NCI-H1417 (cell line): ENCODE measurements around the gene BCAS1.

Experiments
- DNase-seq, 3 experiments: peaks; one replicate each; lab custom pipeline; 2025; lab: John Stamatoyannopoulos, UW

Gene BCAS1

DNA sequence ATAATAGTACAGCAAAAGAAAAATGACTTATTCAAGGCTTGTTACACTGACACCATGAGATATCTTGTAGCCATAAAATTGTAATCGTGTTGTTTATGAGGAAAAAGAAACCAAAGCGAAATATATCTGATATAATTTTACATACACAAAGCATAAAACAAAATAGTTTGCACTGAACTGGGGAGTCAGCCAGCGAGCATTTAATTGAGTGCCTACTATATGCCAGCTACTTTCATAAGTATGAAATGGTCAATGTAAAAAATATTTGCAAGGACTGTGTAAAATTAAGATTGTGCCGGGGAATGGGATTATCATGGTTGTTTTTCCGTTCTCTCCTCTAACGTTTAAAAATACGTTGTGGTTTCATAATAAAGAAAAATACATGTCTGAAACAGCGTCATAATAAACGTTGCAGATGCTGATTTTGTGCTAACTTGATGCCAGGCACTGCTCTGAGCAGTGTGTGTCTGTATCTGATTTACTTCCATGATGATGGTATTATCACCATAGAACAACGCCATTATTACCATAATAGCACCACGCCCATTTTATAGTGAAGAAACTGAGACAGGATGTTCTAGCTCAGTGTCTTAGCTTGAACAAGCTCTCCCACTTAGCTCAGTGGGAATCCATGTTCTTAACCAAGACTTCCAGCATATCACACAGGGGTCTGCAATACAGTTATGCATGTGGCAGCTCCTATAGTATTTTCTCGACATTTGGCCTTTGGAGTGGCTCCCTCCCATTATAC, 144.6 kb downstream of the BCAS1 start:
- DNase-seq = no peak

GRCh38 chr20:53923566-53924369, 146.6 kb downstream of the BCAS1 start:
- no peak for DNase-seq

GRCh38 chr20:53922901-53923314, 147.5 kb downstream of the BCAS1 start:
- no peak for DNase-seq

DNA sequence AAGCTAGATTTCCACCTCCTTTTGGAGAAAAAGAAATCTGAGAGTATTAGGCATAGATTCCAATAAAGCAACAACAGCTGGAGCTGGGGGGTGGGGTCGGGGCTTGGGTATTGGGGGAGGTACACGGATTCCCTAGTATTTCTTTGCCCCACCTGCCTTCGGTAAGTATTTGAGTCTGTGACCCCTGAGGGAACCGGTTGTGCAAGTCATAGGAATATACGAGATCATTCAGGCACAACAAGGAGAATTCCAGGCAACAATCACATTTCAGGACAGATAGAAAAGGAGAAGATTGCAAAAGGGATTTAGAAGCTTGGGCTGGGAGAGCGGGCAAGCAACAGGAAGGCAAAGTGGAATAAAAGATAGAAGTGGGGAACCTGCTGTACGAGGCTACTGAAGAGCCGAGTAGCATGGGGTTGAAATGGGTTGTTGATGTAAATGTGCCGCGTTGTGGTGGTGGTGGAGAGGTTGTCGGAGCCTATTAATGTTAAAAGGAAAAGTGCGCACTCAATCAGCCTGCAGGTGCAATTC, 148.9 kb downstream of the BCAS1 start:
- peak in 1 of 3 experiments; percentile 69 for DNase-seq

DNA sequence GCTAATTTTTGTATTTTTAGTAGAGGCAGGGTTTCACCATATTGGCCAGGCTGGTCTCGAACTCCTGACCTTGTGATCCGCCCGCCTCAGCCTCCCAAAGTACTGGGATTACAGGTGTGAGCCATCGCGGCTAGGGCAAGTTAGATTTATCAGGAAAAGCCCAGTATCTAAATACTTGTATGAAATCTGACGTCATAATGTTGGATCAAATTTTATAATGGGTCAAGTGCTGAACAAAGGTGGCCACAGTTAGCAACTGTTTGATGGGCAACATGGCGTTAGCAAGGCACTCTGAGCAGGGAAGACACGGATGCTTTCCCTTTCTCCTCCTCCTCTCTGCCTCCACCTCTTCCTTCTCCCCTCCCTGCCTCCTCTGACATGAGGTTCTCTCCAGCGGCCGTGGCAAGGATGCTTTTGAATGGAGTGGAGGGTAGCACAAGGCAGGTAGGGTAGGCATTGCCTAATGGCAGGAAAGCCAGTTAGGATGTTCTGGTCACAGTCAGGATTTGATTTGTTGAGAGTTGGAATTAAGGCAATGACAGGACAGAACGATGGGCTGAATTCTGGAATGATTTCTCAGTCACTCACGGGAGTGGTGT, 149.6 kb downstream of the BCAS1 start:
- no peak for DNase-seq

DNA sequence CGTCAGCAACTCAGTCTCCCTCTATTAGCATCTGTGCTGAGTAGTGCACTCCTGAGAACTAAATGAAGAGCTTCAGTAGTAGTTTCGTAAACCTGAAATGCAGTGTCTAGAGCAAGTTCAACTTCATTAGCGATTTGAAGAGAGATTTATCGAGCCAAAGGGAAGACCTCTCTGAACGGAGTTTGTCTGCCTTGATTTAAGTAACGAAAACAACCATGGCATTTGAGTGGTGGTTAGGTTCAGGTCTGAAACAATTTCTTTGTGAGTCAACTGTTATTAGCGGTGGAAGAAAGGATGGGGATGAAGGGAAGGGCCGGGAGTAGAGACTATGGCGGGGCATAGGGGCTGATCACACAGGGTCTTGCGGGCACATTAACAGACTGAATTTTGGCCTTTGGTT, 150.5 kb downstream of the BCAS1 start:
- DNase-seq = no peak

GRCh38 chr20:53918949-53919361, 151.4 kb downstream of the BCAS1 start:
- DNase-seq = no peak

GRCh38 chr20:53918020-53918311, 152.4 kb downstream of the BCAS1 start:
- DNase-seq = no peak

- DNase-seq = no peak
Measured at GRCh38 chr20:53917145-53918019, 153.0 kb downstream of the BCAS1 start.

DNA sequence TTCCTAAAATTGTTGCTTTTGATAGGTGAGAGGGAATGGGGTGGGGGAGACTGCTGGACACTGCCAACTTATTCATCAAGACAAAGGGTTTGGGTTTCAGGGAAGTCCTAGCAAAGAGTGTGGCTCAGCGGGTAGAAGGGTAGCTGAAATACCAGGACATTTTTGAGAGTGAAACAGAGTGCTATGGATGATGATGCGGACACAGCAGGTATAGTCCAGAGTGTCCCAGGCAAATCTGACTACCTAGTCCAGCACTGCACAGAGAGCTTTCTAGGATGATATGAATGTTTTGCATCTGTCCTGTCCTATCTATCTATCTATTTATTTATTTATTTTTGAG, 154.3 kb downstream of the BCAS1 start:
- no peak for DNase-seq

DNA sequence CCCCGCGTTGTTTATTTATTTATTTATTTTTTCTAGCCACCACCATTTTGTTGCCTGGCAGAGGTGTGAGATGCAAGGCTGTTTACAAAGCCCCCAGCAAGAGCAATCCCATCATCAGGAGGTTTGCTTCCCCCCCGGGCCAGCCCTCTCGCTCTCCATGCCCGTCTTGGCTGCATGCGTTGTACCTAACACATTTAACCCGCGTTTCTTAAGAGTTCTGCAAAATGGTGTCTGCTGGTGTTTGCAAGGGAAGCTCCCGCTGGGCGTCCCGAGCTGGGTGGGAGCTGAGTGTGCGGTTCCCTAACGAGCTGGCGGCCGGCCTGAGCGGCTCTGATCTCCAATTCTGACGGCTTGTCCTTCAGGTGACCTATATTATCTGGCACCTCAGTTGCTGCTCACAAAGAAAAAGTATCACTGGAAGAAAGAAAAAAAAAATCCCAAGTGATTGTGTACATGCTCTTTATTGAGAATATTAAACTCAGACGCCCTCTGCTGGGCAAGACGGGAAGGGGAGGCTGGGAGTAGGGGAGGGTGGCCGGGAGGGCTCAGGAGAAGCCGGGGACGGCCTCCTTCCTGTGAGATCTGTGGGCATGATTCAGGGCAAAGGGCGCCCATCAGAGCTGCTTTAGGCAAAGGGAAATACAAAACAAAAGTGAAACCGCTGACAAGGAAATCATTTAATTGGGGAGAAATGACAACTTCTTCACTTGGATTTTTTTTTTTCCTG, 154.8 kb downstream of the BCAS1 start:
- peak; percentile 25 to 91 (median 74) for DNase-seq

DNA sequence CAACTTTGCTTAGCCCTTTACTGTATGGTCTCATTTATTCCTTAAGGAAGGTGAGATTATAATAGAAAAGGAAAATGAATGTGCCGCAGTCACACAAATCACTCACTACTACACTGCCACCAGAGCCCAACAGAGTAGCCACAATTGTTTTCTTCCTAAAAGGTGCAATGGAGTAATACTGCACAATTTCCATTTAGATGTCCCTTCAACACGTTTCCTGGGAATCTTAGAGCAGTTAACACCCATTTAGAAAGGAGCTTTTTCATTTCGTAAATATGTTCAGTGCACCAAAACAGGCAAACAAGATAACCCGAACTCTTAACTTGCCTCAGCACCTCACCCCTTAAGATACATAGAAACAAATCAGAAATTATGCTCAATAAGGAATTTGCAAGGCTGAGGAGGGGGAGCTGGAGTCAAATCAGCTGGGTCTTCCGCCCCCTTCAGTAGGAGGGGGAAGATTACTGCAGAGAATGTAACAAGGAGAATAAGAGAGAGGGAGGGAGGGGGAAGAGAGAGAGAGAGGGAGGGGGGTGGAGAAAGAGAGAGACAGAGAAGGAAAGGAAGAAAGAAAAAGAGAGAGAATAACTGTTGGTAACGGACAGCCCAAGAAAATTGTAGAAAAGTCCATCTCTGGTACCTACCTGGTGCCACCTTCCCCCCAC, 155.5 kb downstream of the BCAS1 start:
- DNase-seq = peak in 1 of 3 experiments; percentile 46

DNA sequence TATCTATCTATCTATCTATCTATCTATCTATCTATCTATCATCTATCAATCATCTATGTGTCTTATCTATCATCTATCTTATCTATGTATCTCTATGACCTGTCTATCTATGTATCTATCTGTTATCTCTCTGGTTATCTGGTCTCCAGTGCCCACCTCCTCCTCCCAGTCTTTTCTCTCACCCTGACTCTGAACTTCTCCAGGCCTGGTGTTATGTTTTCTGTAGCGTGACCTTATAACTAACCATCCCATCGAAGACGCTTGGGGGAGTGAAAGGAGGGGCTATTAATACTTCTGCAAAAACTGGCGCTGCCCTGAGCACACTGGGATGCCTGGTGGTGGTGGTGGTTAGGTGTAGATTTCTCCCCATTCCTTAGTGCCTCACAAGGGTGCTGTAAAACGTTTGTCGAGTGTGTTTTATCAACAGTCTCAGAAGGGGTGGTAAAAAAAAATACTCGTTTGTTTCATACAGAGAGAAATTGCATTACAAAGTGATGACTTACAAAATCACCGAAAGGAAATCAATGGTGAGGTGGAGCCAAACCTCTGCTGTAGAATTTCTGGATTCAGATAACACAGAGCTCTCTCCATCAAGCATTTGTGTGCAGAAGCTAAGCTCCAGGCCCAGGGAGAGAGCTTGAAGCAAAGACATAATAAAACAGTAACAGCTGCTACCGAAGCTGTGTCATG, 156.2 kb downstream of the BCAS1 start:
- no peak for DNase-seq

- no peak for DNase-seq
Measured at GRCh38 chr20:53911301-53911700, 159.1 kb downstream of the BCAS1 start.

DNA sequence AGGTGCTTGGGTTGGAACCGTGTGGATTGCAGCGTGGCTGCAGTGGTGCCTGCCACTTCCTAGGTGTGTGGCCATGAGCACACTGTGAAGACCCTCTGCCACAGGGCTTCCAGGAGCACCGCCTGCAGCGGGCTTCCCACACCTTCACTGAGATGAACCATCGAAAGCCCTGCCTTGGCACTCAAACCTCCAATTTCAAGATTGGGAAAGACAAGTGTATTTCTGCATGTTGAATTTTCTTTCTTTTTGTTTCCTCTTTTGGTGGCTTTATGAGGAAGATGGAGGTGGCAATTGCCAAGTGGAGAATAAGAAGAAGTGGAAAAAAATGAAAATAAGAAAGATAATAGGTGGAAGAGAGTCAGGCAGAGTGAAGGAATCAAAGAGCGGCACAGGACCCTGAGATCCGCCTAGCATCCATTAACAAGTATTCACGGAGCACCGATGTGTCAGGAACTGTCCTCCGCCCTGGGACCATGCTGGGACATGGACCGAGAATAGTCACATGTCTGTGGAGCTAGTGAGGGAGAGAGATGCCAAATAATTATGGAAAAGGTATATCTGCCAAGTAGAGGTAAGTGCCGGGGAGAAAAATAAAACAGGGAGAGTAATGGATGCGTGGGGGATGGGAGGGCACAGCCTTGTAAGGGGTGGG, 159.9 kb downstream of the BCAS1 start:
- DNase-seq = no peak

- DNase-seq = no peak
Measured at GRCh38 chr20:53907968-53908751, 162.2 kb downstream of the BCAS1 start.

GRCh38 chr20:53905820-53906191, 164.6 kb downstream of the BCAS1 start:
- DNase-seq = no peak

GRCh38 chr20:53905019-53905819, 165.2 kb downstream of the BCAS1 start:
- no peak for DNase-seq
